ENCODE results near the gene DSCAM.

- TF ChIP-seq, protein P1, sequence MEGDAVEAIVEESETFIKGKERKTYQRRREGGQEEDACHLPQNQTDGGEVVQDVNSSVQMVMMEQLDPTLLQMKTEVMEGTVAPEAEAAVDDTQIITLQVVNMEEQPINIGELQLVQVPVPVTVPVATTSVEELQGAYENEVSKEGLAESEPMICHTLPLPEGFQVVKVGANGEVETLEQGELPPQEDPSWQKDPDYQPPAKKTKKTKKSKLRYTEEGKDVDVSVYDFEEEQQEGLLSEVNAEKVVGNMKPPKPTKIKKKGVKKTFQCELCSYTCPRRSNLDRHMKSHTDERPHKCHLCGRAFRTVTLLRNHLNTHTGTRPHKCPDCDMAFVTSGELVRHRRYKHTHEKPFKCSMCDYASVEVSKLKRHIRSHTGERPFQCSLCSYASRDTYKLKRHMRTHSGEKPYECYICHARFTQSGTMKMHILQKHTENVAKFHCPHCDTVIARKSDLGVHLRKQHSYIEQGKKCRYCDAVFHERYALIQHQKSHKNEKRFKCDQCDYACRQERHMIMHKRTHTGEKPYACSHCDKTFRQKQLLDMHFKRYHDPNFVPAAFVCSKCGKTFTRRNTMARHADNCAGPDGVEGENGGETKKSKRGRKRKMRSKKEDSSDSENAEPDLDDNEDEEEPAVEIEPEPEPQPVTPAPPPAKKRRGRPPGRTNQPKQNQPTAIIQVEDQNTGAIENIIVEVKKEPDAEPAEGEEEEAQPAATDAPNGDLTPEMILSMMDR (IDR thresholded peaks at IDR 0.05), result no peak
- no peak for TF ChIP-seq EZH2 (IDR thresholded peaks at IDR 0.05; ENCODE audit: borderline replicate concordance, insufficient read depth, low read depth, low read length, poor library complexity, severe bottlenecking)
These were observed 710.4 kb downstream of the DSCAM start for GRCh38 chr21:40136571-40136970.
